ENCODE data around the gene TRPC3. TPM values are rescaled to one million over a fixed set of nuclear protein-coding genes. Genes with fewer than 3 reads are reported as not detected.

Gene TRPC3
- total RNA-seq, 1 donor from 2014 or later: 0.07 TPM

DNA sequence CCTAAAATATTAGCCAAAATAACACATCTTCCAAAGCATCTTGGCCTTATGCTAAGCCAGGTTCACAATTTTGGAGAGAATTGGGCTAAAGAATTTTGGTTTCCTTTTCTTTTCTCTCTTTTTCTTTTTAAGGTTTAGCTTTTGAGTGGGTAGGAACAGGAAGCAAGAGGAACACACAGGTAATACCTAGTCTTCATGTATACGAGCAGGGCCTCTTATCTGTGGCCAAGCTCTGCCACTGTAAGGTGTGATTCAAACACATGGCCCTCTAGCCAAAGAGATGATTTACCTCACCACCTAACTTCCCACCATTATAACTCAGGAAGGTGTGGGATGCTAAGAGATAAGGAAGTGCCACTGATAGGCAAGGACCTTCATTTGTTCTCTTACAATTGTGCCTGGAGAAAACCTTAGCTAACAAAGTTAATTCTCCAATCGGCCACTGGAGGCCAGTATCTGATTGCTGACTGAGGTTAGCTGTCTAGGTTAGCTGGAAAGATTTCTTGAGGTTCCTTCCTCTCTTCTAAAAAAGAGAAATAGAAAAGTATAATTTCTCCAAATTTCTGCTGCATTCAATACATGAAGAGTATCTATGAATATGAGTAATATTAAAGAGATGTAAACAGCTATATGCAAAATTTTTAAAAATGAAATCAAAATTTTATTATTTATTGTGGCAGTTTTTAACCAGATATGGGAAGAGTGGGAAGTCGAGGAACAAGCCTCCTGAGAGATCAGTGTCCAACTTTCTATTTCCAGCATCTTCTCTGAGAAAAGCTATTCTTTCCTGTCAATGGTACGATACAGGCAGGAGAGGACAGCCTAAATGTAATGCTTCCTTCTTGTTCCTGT, 51.5 kb downstream of the TRPC3 start:
- no peaks in the 10 kb centered on the region for H3K27me3 ChIP-seq (ENCODE audit: insufficient read depth, low read length)
- no peaks in the 10 kb centered on the region for H3K79me2 ChIP-seq (ENCODE audit: insufficient read depth, low read length)
- H3K9ac ChIP-seq (ENCODE audit: low read length): no peak overlapping the region
- Mint-ChIP-seq H3K27ac (ENCODE audit: unreplicated experiment) (no peak overlapping the region), H3K36me3 (ENCODE audit: low read depth, unreplicated experiment) (no peaks in the 10 kb centered on the region), H3K27me3 (ENCODE audit: low read depth, unreplicated experiment) (peaks cover 5% of the 10 kb centered on the region), H3K9me3 (ENCODE audit: unreplicated experiment) (no peaks in the 10 kb centered on the region), H3K4me3 (ENCODE audit: unreplicated experiment) (no peak overlapping the region), H3K4me1 (ENCODE audit: low read depth, unreplicated experiment) (no peaks in the 10 kb centered on the region)
- peak; percentile 18 for DNase-seq (ENCODE audit: low read depth)
- TF ChIP-seq, protein P1, sequence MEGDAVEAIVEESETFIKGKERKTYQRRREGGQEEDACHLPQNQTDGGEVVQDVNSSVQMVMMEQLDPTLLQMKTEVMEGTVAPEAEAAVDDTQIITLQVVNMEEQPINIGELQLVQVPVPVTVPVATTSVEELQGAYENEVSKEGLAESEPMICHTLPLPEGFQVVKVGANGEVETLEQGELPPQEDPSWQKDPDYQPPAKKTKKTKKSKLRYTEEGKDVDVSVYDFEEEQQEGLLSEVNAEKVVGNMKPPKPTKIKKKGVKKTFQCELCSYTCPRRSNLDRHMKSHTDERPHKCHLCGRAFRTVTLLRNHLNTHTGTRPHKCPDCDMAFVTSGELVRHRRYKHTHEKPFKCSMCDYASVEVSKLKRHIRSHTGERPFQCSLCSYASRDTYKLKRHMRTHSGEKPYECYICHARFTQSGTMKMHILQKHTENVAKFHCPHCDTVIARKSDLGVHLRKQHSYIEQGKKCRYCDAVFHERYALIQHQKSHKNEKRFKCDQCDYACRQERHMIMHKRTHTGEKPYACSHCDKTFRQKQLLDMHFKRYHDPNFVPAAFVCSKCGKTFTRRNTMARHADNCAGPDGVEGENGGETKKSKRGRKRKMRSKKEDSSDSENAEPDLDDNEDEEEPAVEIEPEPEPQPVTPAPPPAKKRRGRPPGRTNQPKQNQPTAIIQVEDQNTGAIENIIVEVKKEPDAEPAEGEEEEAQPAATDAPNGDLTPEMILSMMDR (IDR thresholded peaks at IDR 0.05; ENCODE audit: insufficient read depth, low read depth, low read length): peak; percentile 85
- no peak for TF ChIP-seq EZH2 (IDR thresholded peaks at IDR 0.05; ENCODE audit: insufficient read depth, low read length)
- no peak overlapping the region for H2AFZ ChIP-seq (ENCODE audit: low read depth, low read length)
- no peaks in the 10 kb centered on the region for H3K36me3 ChIP-seq (ENCODE audit: insufficient read depth, low read length)
- FAIRE-seq: peak; percentile 76
- no peaks in the 10 kb centered on the region for H3K4me1 ChIP-seq (ENCODE audit: insufficient read depth, low read length)
- no peak overlapping the region for H3K27ac ChIP-seq (ENCODE audit: low read depth, low read length)
- no peak overlapping the region for H3K4me3 ChIP-seq (ENCODE audit: insufficient read depth, low read depth, low read length)
- no peak overlapping the region for H3K4me2 ChIP-seq (ENCODE audit: low read length)
- H4K20me1 ChIP-seq (ENCODE audit: insufficient read depth, low read length): no peaks in the 10 kb centered on the region
- H3K9me3 ChIP-seq (ENCODE audit: insufficient read depth, low read depth, low read length): no peaks in the 10 kb centered on the region

DNA sequence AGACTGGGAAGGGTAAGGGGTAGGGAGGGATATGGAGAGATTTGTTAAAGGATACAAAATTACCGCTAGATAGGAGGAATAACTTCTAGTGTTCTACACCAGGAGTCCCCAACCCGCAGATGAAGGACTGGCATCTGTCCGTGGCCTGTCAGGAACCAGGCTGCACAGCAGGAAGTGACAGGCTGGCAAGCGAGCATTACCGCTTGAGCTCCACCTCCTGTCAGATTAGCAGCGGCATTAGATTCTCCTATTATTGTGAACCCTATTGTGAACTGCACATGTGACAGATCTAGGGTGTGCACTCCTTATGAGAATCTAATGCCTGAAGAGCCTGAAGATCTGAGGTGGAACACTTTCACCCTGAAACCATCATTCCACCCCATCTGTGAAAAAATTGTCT, 53.7 kb downstream of the TRPC3 start:
- Mint-ChIP-seq H3K36me3 (ENCODE audit: low read depth, unreplicated experiment) (no peaks in the 10 kb centered on the region), H3K4me3 (ENCODE audit: unreplicated experiment) (no peak overlapping the region), H3K4me1 (ENCODE audit: low read depth, unreplicated experiment) (no peaks in the 10 kb centered on the region), H3K9me3 (ENCODE audit: unreplicated experiment) (no peaks in the 10 kb centered on the region), H3K27me3 (ENCODE audit: low read depth, unreplicated experiment) (peaks cover 5% of the 10 kb centered on the region), H3K27ac (ENCODE audit: unreplicated experiment) (no peak overlapping the region)
- H3K27ac ChIP-seq (ENCODE audit: low read depth, low read length): no peak overlapping the region
- no peaks in the 10 kb centered on the region for H3K4me1 ChIP-seq (ENCODE audit: insufficient read depth, low read length)
- TF ChIP-seq, protein P1 (IDR thresholded peaks at IDR 0.05; ENCODE audit: insufficient read depth, low read depth, low read length): no peak
- TF ChIP-seq EZH2 (IDR thresholded peaks at IDR 0.05; ENCODE audit: insufficient read depth, low read length): no peak
- H3K9me3 ChIP-seq (ENCODE audit: insufficient read depth, low read depth, low read length): no peaks in the 10 kb centered on the region
- no peaks in the 10 kb centered on the region for H3K36me3 ChIP-seq (ENCODE audit: insufficient read depth, low read length)
- H3K4me2 ChIP-seq (ENCODE audit: low read length): no peak overlapping the region
- no peak for FAIRE-seq
- H3K9ac ChIP-seq (ENCODE audit: low read length): no peak overlapping the region
- no peak for DNase-seq (ENCODE audit: low read depth)
- no peaks in the 10 kb centered on the region for H4K20me1 ChIP-seq (ENCODE audit: insufficient read depth, low read length)
- H3K79me2 ChIP-seq (ENCODE audit: insufficient read depth, low read length): no peaks in the 10 kb centered on the region
- H3K4me3 ChIP-seq (ENCODE audit: insufficient read depth, low read depth, low read length): no peak overlapping the region
- H3K27me3 ChIP-seq (ENCODE audit: insufficient read depth, low read length): no peaks in the 10 kb centered on the region
- H2AFZ ChIP-seq (ENCODE audit: low read depth, low read length): peak overlapping the region; percentile 61

DNA sequence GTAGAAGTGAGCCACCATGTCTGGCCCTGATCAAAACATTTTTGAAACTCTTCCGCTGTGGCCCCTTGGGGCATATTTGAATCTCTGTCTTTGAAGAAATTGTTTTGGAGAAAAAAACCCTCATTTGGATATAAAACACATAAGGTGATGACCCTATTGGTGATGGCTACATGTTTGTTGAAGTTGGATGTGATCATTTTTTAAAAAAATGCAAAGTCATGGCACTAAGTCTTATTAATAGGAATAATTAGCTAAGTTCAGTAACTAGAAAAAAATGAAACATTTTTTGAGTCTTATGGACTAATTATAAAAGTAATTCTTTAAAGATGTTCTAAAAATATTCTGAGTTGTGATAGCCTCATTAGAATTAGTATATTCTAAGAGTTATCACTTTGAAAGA, 63.7 kb downstream of the TRPC3 start:
- no peaks in the 10 kb centered on the region for H3K79me2 ChIP-seq (ENCODE audit: insufficient read depth, low read length)
- no peak overlapping the region for H3K27ac Mint-ChIP-seq (ENCODE audit: unreplicated experiment)
- no peaks in the 10 kb centered on the region for H4K20me1 ChIP-seq (ENCODE audit: insufficient read depth, low read length)
- no peaks in the 10 kb centered on the region for H3K9me3 ChIP-seq (ENCODE audit: insufficient read depth, low read depth, low read length)
- H3K27ac ChIP-seq (ENCODE audit: low read depth, low read length): no peak overlapping the region
- H3K4me3 ChIP-seq (ENCODE audit: insufficient read depth, low read depth, low read length): no peak overlapping the region
- no peak overlapping the region for H2AFZ ChIP-seq (ENCODE audit: low read depth, low read length)
- H3K4me1 ChIP-seq (ENCODE audit: insufficient read depth, low read length): no peaks in the 10 kb centered on the region
- no peak overlapping the region for H3K9ac ChIP-seq (ENCODE audit: low read length)
- H3K36me3 Mint-ChIP-seq (ENCODE audit: low read depth, unreplicated experiment): no peaks in the 10 kb centered on the region
- no peak overlapping the region for H3K4me3 Mint-ChIP-seq (ENCODE audit: unreplicated experiment)
- H3K36me3 ChIP-seq (ENCODE audit: insufficient read depth, low read length): no peaks in the 10 kb centered on the region
- H3K4me1 Mint-ChIP-seq (ENCODE audit: low read depth, unreplicated experiment): no peaks in the 10 kb centered on the region
- H3K27me3 ChIP-seq (ENCODE audit: insufficient read depth, low read length): no peaks in the 10 kb centered on the region
- no peaks in the 10 kb centered on the region for H3K27me3 Mint-ChIP-seq (ENCODE audit: low read depth, unreplicated experiment)
- H3K4me2 ChIP-seq (ENCODE audit: low read length): no peak overlapping the region
- no peak for TF ChIP-seq EZH2 (IDR thresholded peaks at IDR 0.05; ENCODE audit: insufficient read depth, low read length)
- TF ChIP-seq, protein P1 (IDR thresholded peaks at IDR 0.05; ENCODE audit: insufficient read depth, low read depth, low read length): no peak
- DNase-seq (ENCODE audit: low read depth) (no peak), FAIRE-seq (no peak)
- no peaks in the 10 kb centered on the region for H3K9me3 Mint-ChIP-seq (ENCODE audit: unreplicated experiment)
